ENCODE data around the gene CDYL2. TPM values are rescaled to one million over a fixed set of nuclear protein-coding genes. Genes with fewer than 3 reads are reported as not detected.

The CDYL2 gene
- total RNA-seq, 1 donor from 2014 or later: 8.4 TPM

GRCh38 chr16:80711406-80711805 is 93.0 kb downstream of the CDYL2 start:
- no peak overlapping the region for H3K4me3 ChIP-seq (ENCODE audit: low read depth, low read length)
- H3K36me3 ChIP-seq (ENCODE audit: control insufficient read depth, insufficient read depth, low read length): no peaks in the 10 kb centered on the region
- TF ChIP-seq CTCF (IDR thresholded peaks at IDR 0.05; ENCODE audit: insufficient read depth, low read length, poor library complexity, severe bottlenecking): no peak
- DNase-seq (ENCODE audit: low read depth): no peak
- H3K27me3 ChIP-seq (ENCODE audit: control insufficient read depth, insufficient read depth, low read length): no peaks in the 10 kb centered on the region

GRCh38 chr16:80710918-80711317 is 93.5 kb downstream of the CDYL2 start:
- H3K4me3 ChIP-seq (ENCODE audit: low read depth, low read length): no peak overlapping the region
- no peaks in the 10 kb centered on the region for H3K36me3 ChIP-seq (ENCODE audit: control insufficient read depth, insufficient read depth, low read length)
- no peak for DNase-seq (ENCODE audit: low read depth)
- no peaks in the 10 kb centered on the region for H3K27me3 ChIP-seq (ENCODE audit: control insufficient read depth, insufficient read depth, low read length)
- no peak for TF ChIP-seq CTCF (IDR thresholded peaks at IDR 0.05; ENCODE audit: insufficient read depth, low read length, poor library complexity, severe bottlenecking)

GRCh38 chr16:80708823-80709222 is 95.6 kb downstream of the CDYL2 start:
- H3K27me3 ChIP-seq (ENCODE audit: control insufficient read depth, insufficient read depth, low read length): no peaks in the 10 kb centered on the region
- TF ChIP-seq CTCF (IDR thresholded peaks at IDR 0.05; ENCODE audit: insufficient read depth, low read length, poor library complexity, severe bottlenecking): no peak
- H3K4me3 ChIP-seq (ENCODE audit: low read depth, low read length): no peak overlapping the region
- no peak for DNase-seq (ENCODE audit: low read depth)
- no peaks in the 10 kb centered on the region for H3K36me3 ChIP-seq (ENCODE audit: control insufficient read depth, insufficient read depth, low read length)

- H3K4me3 ChIP-seq (ENCODE audit: low read depth, low read length): no peak overlapping the region
- no peak for DNase-seq (ENCODE audit: low read depth)
- no peaks in the 10 kb centered on the region for H3K36me3 ChIP-seq (ENCODE audit: control insufficient read depth, insufficient read depth, low read length)
- no peak for TF ChIP-seq CTCF (IDR thresholded peaks at IDR 0.05; ENCODE audit: insufficient read depth, low read length, poor library complexity, severe bottlenecking)
- H3K27me3 ChIP-seq (ENCODE audit: control insufficient read depth, insufficient read depth, low read length): no peaks in the 10 kb centered on the region
Observed at GRCh38 chr16:80707686-80708085, 96.7 kb downstream of the CDYL2 start.

- TF ChIP-seq CTCF (IDR thresholded peaks at IDR 0.05; ENCODE audit: insufficient read depth, low read length, poor library complexity, severe bottlenecking): no peak
- no peak for DNase-seq (ENCODE audit: low read depth)
- Histone ChIP-seq H3K4me3 (ENCODE audit: low read depth, low read length) (no peak overlapping the region), H3K36me3 (ENCODE audit: control insufficient read depth, insufficient read depth, low read length) (no peaks in the 10 kb centered on the region), H3K27me3 (ENCODE audit: control insufficient read depth, insufficient read depth, low read length) (no peaks in the 10 kb centered on the region)
Observed at GRCh38 chr16:80705596-80705995, 98.8 kb downstream of the CDYL2 start.

GRCh38 chr16:80704751-80705505 is 99.5 kb downstream of the CDYL2 start:
- Histone ChIP-seq H3K36me3 (ENCODE audit: control insufficient read depth, insufficient read depth, low read length) (no peaks in the 10 kb centered on the region), H3K4me3 (ENCODE audit: low read depth, low read length) (no peak overlapping the region), H3K27me3 (ENCODE audit: control insufficient read depth, insufficient read depth, low read length) (no peaks in the 10 kb centered on the region)
- no peak for DNase-seq (ENCODE audit: low read depth)
- TF ChIP-seq CTCF (IDR thresholded peaks at IDR 0.05; ENCODE audit: insufficient read depth, low read length, poor library complexity, severe bottlenecking): no peak
